ENCODE results near the gene PPP1R3F. TPM values are rescaled to one million over a fixed set of nuclear protein-coding genes. Genes with fewer than 3 reads are reported as not detected.

The PPP1R3F gene
- polyA plus RNA-seq, 2 of the 4 experiments (the other 2 are of a cell fraction): 3.0 to 5.2 TPM

- Histone ChIP-seq H3K4me3 (no peak overlapping the region), H3K4me1 (peaks cover 9% of the 10 kb centered on the region), H3K9me3 (no peaks in the 10 kb centered on the region), H3K27ac (peak overlapping the region in 1 of 2 experiments; percentile 73; a peak in 3 of 6 replicates), H3K4me2 (no peak overlapping the region)
- FAIRE-seq: no peak
- DNase-seq (ENCODE audit: low read depth in 1 of 2, low spot score in 1 of 2): peak in 1 of 2 experiments; percentile 7
- ATAC-seq: peak in 1 of 2 experiments; percentile 62; a peak in 3 of 6 replicates
- ChIA-PET CTCF (interaction anchor here (2.4 kb wide), 1 partner anchor 50 kb away, joined by 8 read pairs; no protein-coding TSS in a partner anchor), POLR2A (no interaction called here)
- TF ChIP-seq HDAC2 (IDR thresholded peaks at IDR 0.05): no peak
- TF ChIP-seq REST (IDR thresholded peaks at IDR 0.05): no peak
- TF ChIP-seq ZC3H11A (IDR thresholded peaks at IDR 0.05): no peak
- no peak for TF ChIP-seq KDM5A (IDR thresholded peaks at IDR 0.05)
- no peak for TF ChIP-seq HES2 (IDR thresholded peaks at IDR 0.05)
- TF ChIP-seq ZNF302 (CRISPR knock-in tag; IDR thresholded peaks at IDR 0.05): no peak
- no peak for TF ChIP-seq RFX5 (IDR thresholded peaks at IDR 0.05)
- no peak for TF ChIP-seq JUN (IDR thresholded peaks at IDR 0.05)
- no peak for TF ChIP-seq PHF8 (IDR thresholded peaks at IDR 0.05; ENCODE audit: borderline replicate concordance, low read depth)
- no peak for TF ChIP-seq MYC (IDR thresholded peaks at IDR 0.05; ENCODE audit: borderline replicate concordance, low read length)
- no peak for TF ChIP-seq HOXB5 (CRISPR knock-in tag; IDR thresholded peaks at IDR 0.05)
- no peak for TF ChIP-seq EHMT2 (IDR thresholded peaks at IDR 0.05; ENCODE audit: low read depth)
- no peak for TF ChIP-seq BCL3 (IDR thresholded peaks at IDR 0.05)
- TF ChIP-seq POLR2AphosphoS2 (conservative IDR thresholded peaks at IDR 0.05; ENCODE audit: low read length): no peak
- no peak for TF ChIP-seq CBX8 (IDR thresholded peaks at IDR 0.05)
- 77% methylated on average over 11 of the region's 12 CpGs for WGBS (ENCODE audit: missing lambda C conversion rate)
Measured at GRCh38 chrX:49242545-49243066, 27.0 kb upstream of the PPP1R3F start.

- 92% methylated on average over 10 of the region's 12 CpGs for WGBS (ENCODE audit: missing lambda C conversion rate)
- CTCF ChIA-PET: interaction anchor here (2.4 kb wide), 1 partner anchor 50 kb away, joined by 8 read pairs; no protein-coding TSS in a partner anchor
- Histone ChIP-seq H3K4me2 (no peak overlapping the region), H3K9me3 (no peaks in the 10 kb centered on the region), H3K4me3 (no peak overlapping the region), H3K27ac (peak overlapping the region in 1 of 2 experiments; percentile 73; a peak in 3 of 6 replicates), H3K4me1 (peaks cover 9% of the 10 kb centered on the region)
- ATAC-seq (no peak), FAIRE-seq (no peak), DNase-seq (ENCODE audit: low read depth in 1 of 2, low spot score in 1 of 2) (no peak)
- POLR2A ChIA-PET: no interaction called here
- TF ChIP-seq MYC (IDR thresholded peaks at IDR 0.05; ENCODE audit: borderline replicate concordance, low read length) (no peak), REST (IDR thresholded peaks at IDR 0.05) (no peak), EHMT2 (IDR thresholded peaks at IDR 0.05; ENCODE audit: low read depth) (no peak), JUNB (IDR thresholded peaks at IDR 0.05) (no peak), CHD4 (IDR thresholded peaks at IDR 0.05; ENCODE audit: borderline replicate concordance) (no peak), HOXB13 (CRISPR knock-in tag; IDR thresholded peaks at IDR 0.05; ENCODE audit: low read depth) (no peak), GATA3 (IDR thresholded peaks at IDR 0.05; ENCODE audit: borderline replicate concordance) (no peak), EHF (CRISPR knock-in tag; IDR thresholded peaks at IDR 0.05) (no peak), KDM1A (IDR thresholded peaks at IDR 0.05; ENCODE audit: low read depth) (no peak), MAZ (IDR thresholded peaks at IDR 0.05; ENCODE audit: borderline replicate concordance, low read depth, low read length) (no peak), HEYL (CRISPR knock-in tag; IDR thresholded peaks at IDR 0.05) (no peak), TP53 (CRISPR knock-in tag; IDR thresholded peaks at IDR 0.05) (no peak), POLR2A (IDR thresholded peaks at IDR 0.05; ENCODE audit: low read length) (no peak), USF2 (IDR thresholded peaks at IDR 0.05) (no peak), MAX (IDR thresholded peaks at IDR 0.05) (no peak), CHD2 (IDR thresholded peaks at IDR 0.05; ENCODE audit: low read length, partially characterized antibody) (no peak), RAD21 (conservative IDR thresholded peaks at IDR 0.05 in 1 of 2, IDR thresholded peaks at IDR 0.05 in 1 of 2) (no peak)
Measured at GRCh38 chrX:49243166-49243565, 26.4 kb upstream of the PPP1R3F start.
